Measurements from ENCODE around the gene C10orf90.

GRCh38 chr10:126519992-126520391, 150.5 kb downstream of the C10orf90 start:
- TF ChIP-seq CTCF (IDR thresholded peaks at IDR 0.05) (no peak), POLR2A (IDR thresholded peaks at IDR 0.05) (no peak)
